Esophagus squamous epithelium (tissue), 5 donors: ENCODE data around the gene KIF5C. TPM values are rescaled to one million over a fixed set of nuclear protein-coding genes. Genes with fewer than 3 reads are reported as not detected.

Experiments
- DNase-seq: peaks from one replicate; lab custom pipeline; 2025; lab: John Stamatoyannopoulos, UW
- H3K27ac ChIP-seq, 4 donors: fragments of 200-600 bp; sonication (generic); one replicate each; pipeline ENCODE4 v1.5.1; 2016 to 2019; ENCODE audit warnings: mild to moderate bottlenecking in 1 of 4
- H3K27me3 ChIP-seq, 4 donors: fragments of 200-600 bp; sonication (generic); 1 replicate in 3 of 4; 2 replicates in 1 of 4; pipeline versions ENCODE4 v1.5.1 to v1.6.0; 2017 to 2021; ENCODE audit warnings: antibody characterized with exemption in 1 of 4
- H3K36me3 ChIP-seq, 3 donors: fragments of 200-600 bp; sonication (generic); one replicate each; pipeline ENCODE4 v1.5.1; 2016 to 2019
- H3K4me1 ChIP-seq, 3 donors: fragments of 200-600 bp; sonication (generic); one replicate each; pipeline ENCODE4 v1.5.1; 2017 to 2019
- H3K4me3 ChIP-seq, 4 donors: fragments of 200-600 bp; sonication (generic); 1 replicate in 3 of 4; 2 replicates in 1 of 4; pipeline ENCODE4 v1.5.1; 2016 to 2019; ENCODE audit warnings: mild to moderate bottlenecking in 2 of 4, moderate library complexity in 1 of 4
- H3K9me3 ChIP-seq, 3 donors: fragments of 200-600 bp; sonication (generic); one replicate each; pipeline ENCODE4 v1.5.1; 2016 to 2019
- CTCF ChIP-seq, 6 experiments: fragments of 450-650 bp in 4 of 6; fragments of 200-600 bp in 2 of 6; sonication (generic) in 2 of 6; IDR thresholded peaks; one replicate each; pipeline ENCODE4 v1.5.1; 2016 to 2019; ENCODE audit warnings: antibody characterized with exemption in 6 of 6, mild to moderate bottlenecking in 4 of 6, moderate library complexity in 4 of 6
- POLR2A ChIP-seq, 4 donors: fragments of 450-650 bp; IDR thresholded peaks; one replicate each; pipeline ENCODE4 v1.6.1; 2017; ENCODE audit warnings: antibody characterized with exemption in 4 of 4, mild to moderate bottlenecking in 4 of 4, moderate library complexity in 3 of 4
- WGBS, 2 donors: methylation state at CpG; one replicate each; pipeline ENCODE4 v1.1.5; 2018; 5-methylcytosine and 5-hydroxymethylcytosine counted together
- intact Hi-C: fragments of 100-400 bp; cut with DNase I; formaldehyde crosslinking; loops from one replicate; pipeline ENCODE4 v1.15.0; 2022
- total RNA-seq, 4 donors: library from RNA; depleted of rRNA; stranded (reverse); fragments of >200 nt; gene quantifications; one replicate each; pipeline ENCODE4 v1.1.0, GENCODE V29; 2016
- donor health status: DM: yes; HTN: yes; CAD: no.

Gene KIF5C
- total RNA-seq, 4 donors from 2014 or later: 0.09 to 2.3 (median 0.41) TPM; not detected in 1

- peak in 1 of 6 experiments; percentile 4 for TF ChIP-seq CTCF (IDR thresholded peaks at IDR 0.05)
- TF ChIP-seq POLR2A (IDR thresholded peaks at IDR 0.05): no peak
- no peaks in the 10 kb centered on the region for H3K36me3 ChIP-seq
- no peak for DNase-seq
- H3K27ac ChIP-seq: no peak overlapping the region
- peaks cover 0 to 5% (median 0%) of the 10 kb centered on the region in 4 donors for H3K27me3 ChIP-seq
- intact Hi-C loops: no loop called here
- 70 to 75% methylated on average over 8 of the region's 8 CpGs for WGBS, 2 donors
- no peaks in the 10 kb centered on the region for H3K9me3 ChIP-seq
- no peaks in the 10 kb centered on the region for H3K4me1 ChIP-seq
- no peak overlapping the region for H3K4me3 ChIP-seq
Observed at GRCh38 chr2:148936857-148937450, 61.9 kb downstream of the KIF5C start.

- Histone ChIP-seq H3K4me1 (no peaks in the 10 kb centered on the region), H3K9me3 (no peaks in the 10 kb centered on the region), H3K27me3 (no peaks in the 10 kb centered on the region), H3K27ac (no peak overlapping the region), H3K36me3 (no peaks in the 10 kb centered on the region), H3K4me3 (no peak overlapping the region)
- intact Hi-C loops: no loop called here
- TF ChIP-seq CTCF (IDR thresholded peaks at IDR 0.05): no peak
- no peak for TF ChIP-seq POLR2A (IDR thresholded peaks at IDR 0.05)
- DNase-seq: no peak
Observed at GRCh38 chr2:148939271-148939670, 64.2 kb downstream of the KIF5C start.

GRCh38 chr2:148943097-148943496 lies 68.1 kb downstream of the KIF5C start:
- no peak overlapping the region for H3K4me3 ChIP-seq
- no peak for DNase-seq
- H3K9me3 ChIP-seq: peaks cover 0 to 4% (median 0%) of the 10 kb centered on the region in 3 donors
- H3K27me3 ChIP-seq: peaks cover 0 to 4% (median 0%) of the 10 kb centered on the region in 4 donors
- intact Hi-C loops: no loop called here
- WGBS, 2 donors: 77 to 82% methylated on average over 3 of the region's 3 CpGs
- no peaks in the 10 kb centered on the region for H3K4me1 ChIP-seq
- no peaks in the 10 kb centered on the region for H3K36me3 ChIP-seq
- TF ChIP-seq POLR2A (IDR thresholded peaks at IDR 0.05) (no peak), CTCF (IDR thresholded peaks at IDR 0.05) (no peak)
- no peak overlapping the region for H3K27ac ChIP-seq

- Histone ChIP-seq H3K9me3 (peaks cover 0 to 4% (median 0%) of the 10 kb centered on the region in 3 donors), H3K4me3 (no peak overlapping the region), H3K36me3 (no peaks in the 10 kb centered on the region), H3K4me1 (no peaks in the 10 kb centered on the region), H3K27me3 (peaks cover 0 to 4% (median 0%) of the 10 kb centered on the region in 4 donors), H3K27ac (no peak overlapping the region)
- intact Hi-C loops: no loop called here
- 88 to 91% methylated on average over 4 of the region's 4 CpGs for WGBS, 2 donors
- DNase-seq: no peak
- no peak for TF ChIP-seq CTCF (IDR thresholded peaks at IDR 0.05)
- no peak for TF ChIP-seq POLR2A (IDR thresholded peaks at IDR 0.05)
Observed at GRCh38 chr2:148944536-148944935, 69.5 kb downstream of the KIF5C start.

- DNase-seq: no peak
- intact Hi-C loops: no loop called here
- peaks cover 0 to 4% (median 0%) of the 10 kb centered on the region in 3 donors for H3K9me3 ChIP-seq
- WGBS, 2 donors: 88% methylated on average over 7 of the region's 7 CpGs; no CpG with 5 or more reads in 1 of the 2 donors
- H3K27ac ChIP-seq: no peak overlapping the region
- no peaks in the 10 kb centered on the region for H3K36me3 ChIP-seq
- H3K4me3 ChIP-seq: no peak overlapping the region
- TF ChIP-seq CTCF (IDR thresholded peaks at IDR 0.05) (no peak), POLR2A (IDR thresholded peaks at IDR 0.05) (no peak)
- H3K27me3 ChIP-seq: peaks cover 0 to 4% (median 0%) of the 10 kb centered on the region in 4 donors
- H3K4me1 ChIP-seq: no peaks in the 10 kb centered on the region
Observed at GRCh38 chr2:148947299-148947698, 72.3 kb downstream of the KIF5C start.
